Right lobe of liver (tissue), 4 donors: ENCODE results near the gene KIF2B.

Source experiments
- POLR2A ChIP-seq: fragments of 450-650 bp; IDR thresholded peaks from one replicate; pipeline ENCODE4 v1.6.1; 2017; ENCODE audit warnings: antibody characterized with exemption, mild to moderate bottlenecking
- TF ChIP-seq, protein P1 (sequence below), 4 donors: fragments of 200-600 bp in 3 of 4; fragments of 450-650 bp in 1 of 4; IDR thresholded peaks; one replicate each; pipeline versions ENCODE4 v1.5.1 to v1.8.0; 2016 to 2022; ENCODE audit warnings: antibody characterized with exemption in 4 of 4, mild to moderate bottlenecking in 2 of 4
- donor health status: DM: no; HTN: no; CAD: no.
- donor health status: DM: no; HTN: no; CAD: no.
- donor health status: DM: no; HTN: yes; CAD: no.

DNA sequence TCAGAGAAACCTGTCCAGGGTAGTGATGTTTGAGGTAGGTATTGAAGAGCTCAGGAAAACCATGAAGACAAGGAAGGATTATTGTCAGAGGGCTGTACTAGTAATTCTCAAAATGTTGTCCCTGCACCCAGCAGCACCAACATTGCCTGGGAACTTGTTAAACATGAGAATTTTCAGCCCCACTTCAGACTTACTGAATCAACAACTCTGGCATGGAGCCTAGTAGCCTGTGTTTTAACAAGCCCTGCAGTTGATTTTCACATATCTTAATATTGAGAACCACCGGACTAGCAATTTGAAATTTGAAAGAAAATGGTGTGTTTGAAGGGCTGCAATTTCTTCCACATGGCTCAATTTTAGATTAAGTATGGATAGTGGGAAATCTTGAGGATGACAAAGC is 2.8 kb upstream of the KIF2B start:
- TF ChIP-seq, protein P1, sequence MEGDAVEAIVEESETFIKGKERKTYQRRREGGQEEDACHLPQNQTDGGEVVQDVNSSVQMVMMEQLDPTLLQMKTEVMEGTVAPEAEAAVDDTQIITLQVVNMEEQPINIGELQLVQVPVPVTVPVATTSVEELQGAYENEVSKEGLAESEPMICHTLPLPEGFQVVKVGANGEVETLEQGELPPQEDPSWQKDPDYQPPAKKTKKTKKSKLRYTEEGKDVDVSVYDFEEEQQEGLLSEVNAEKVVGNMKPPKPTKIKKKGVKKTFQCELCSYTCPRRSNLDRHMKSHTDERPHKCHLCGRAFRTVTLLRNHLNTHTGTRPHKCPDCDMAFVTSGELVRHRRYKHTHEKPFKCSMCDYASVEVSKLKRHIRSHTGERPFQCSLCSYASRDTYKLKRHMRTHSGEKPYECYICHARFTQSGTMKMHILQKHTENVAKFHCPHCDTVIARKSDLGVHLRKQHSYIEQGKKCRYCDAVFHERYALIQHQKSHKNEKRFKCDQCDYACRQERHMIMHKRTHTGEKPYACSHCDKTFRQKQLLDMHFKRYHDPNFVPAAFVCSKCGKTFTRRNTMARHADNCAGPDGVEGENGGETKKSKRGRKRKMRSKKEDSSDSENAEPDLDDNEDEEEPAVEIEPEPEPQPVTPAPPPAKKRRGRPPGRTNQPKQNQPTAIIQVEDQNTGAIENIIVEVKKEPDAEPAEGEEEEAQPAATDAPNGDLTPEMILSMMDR (IDR thresholded peaks at IDR 0.05): no peak
- no peak for TF ChIP-seq POLR2A
